Nephron progenitor cell (in vitro differentiated cells): ENCODE measurements around the gene BMP2.

Source experiments
- DNase-seq: peaks from one replicate; pipeline ENCODE4 v3.0.0; 2021
- H3K27ac Mint-ChIP-seq: 2 replicates; pipeline ENCODE4 v1.8.0; 2021; ENCODE audit warnings: mild to moderate bottlenecking, moderate library complexity, mixed read lengths
- H3K27me3 Mint-ChIP-seq: 2 replicates; pipeline ENCODE4 v1.8.0; 2021; ENCODE audit warnings: mild to moderate bottlenecking, low read depth, mixed read lengths; ENCODE audit not compliant: poor library complexity
- H3K36me3 Mint-ChIP-seq: 2 replicates; pipeline ENCODE4 v1.8.0; 2021; ENCODE audit warnings: low read depth, mixed read lengths
- H3K4me1 Mint-ChIP-seq: 2 replicates; pipeline ENCODE4 v1.8.0; 2021; ENCODE audit warnings: mixed read lengths
- H3K4me3 Mint-ChIP-seq: 2 replicates; pipeline ENCODE4 v1.8.0; 2021; ENCODE audit warnings: mild to moderate bottlenecking, moderate library complexity, mixed read lengths
- H3K9me3 Mint-ChIP-seq: 2 replicates; pipeline ENCODE4 v1.8.0; 2021; ENCODE audit warnings: mild to moderate bottlenecking, moderate library complexity, mixed read lengths
- TF ChIP-seq, protein P1 (sequence below): fragments of 200-600 bp; sonication (generic); IDR thresholded peaks from 2 replicates; pipeline ENCODE4 v1.5.0; 2021; ENCODE audit warnings: antibody characterized with exemption

The BMP2 gene

DNA sequence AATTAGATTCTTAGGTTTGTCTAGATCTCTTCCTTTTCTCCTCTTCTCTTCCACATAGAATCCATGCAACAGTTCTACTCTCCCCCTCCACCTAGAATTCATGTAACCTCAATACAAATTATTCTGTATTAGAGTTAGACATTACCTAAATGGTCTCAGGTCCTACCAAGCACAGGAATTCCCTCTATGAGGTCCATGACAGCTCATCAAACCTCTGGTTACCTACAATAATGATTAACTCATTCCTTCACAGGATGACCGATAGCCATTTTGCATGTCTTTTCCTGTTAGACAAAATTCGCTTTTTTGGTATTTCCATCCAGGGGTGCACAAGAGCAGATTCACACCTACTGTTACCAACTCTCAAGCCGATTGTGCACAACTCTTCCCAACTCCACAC is 27.4 kb upstream of the BMP2 start:
- no peaks in the 10 kb centered on the region for H3K4me1 Mint-ChIP-seq
- no peaks in the 10 kb centered on the region for H3K36me3 Mint-ChIP-seq
- peaks cover 4% of the 10 kb centered on the region for H3K9me3 Mint-ChIP-seq
- TF ChIP-seq, protein P1, sequence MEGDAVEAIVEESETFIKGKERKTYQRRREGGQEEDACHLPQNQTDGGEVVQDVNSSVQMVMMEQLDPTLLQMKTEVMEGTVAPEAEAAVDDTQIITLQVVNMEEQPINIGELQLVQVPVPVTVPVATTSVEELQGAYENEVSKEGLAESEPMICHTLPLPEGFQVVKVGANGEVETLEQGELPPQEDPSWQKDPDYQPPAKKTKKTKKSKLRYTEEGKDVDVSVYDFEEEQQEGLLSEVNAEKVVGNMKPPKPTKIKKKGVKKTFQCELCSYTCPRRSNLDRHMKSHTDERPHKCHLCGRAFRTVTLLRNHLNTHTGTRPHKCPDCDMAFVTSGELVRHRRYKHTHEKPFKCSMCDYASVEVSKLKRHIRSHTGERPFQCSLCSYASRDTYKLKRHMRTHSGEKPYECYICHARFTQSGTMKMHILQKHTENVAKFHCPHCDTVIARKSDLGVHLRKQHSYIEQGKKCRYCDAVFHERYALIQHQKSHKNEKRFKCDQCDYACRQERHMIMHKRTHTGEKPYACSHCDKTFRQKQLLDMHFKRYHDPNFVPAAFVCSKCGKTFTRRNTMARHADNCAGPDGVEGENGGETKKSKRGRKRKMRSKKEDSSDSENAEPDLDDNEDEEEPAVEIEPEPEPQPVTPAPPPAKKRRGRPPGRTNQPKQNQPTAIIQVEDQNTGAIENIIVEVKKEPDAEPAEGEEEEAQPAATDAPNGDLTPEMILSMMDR = no peak
- H3K27me3 Mint-ChIP-seq = no peaks in the 10 kb centered on the region
- H3K4me3 Mint-ChIP-seq = no peak overlapping the region
- H3K27ac Mint-ChIP-seq = no peak overlapping the region
- DNase-seq = no peak

DNA sequence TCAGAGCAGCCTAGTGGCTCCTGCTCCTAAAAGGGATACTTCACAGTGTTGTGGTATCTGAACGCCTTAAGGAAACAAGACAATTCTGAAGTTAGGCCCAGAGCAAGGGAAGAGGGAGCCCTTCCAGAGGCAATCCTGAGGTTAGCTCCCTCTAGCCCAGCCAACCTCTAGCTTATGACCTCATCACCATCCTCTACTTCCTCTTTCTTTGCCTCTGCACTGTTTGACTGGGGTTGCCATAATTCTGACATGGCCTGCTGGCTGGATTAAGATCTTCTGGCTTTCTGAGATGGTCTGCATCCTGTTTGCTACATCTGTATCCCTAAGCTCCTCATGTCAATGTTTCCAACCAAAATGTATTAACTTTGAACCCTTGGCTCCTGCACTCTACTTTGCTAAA is 23.3 kb upstream of the BMP2 start:
- H3K27ac Mint-ChIP-seq = no peak overlapping the region
- no peak overlapping the region for H3K4me3 Mint-ChIP-seq
- H3K27me3 Mint-ChIP-seq = peaks cover 3% of the 10 kb centered on the region
- TF ChIP-seq, protein P1 = no peak
- no peak for DNase-seq
- no peaks in the 10 kb centered on the region for H3K4me1 Mint-ChIP-seq
- H3K36me3 Mint-ChIP-seq = no peaks in the 10 kb centered on the region
- no peaks in the 10 kb centered on the region for H3K9me3 Mint-ChIP-seq

DNA sequence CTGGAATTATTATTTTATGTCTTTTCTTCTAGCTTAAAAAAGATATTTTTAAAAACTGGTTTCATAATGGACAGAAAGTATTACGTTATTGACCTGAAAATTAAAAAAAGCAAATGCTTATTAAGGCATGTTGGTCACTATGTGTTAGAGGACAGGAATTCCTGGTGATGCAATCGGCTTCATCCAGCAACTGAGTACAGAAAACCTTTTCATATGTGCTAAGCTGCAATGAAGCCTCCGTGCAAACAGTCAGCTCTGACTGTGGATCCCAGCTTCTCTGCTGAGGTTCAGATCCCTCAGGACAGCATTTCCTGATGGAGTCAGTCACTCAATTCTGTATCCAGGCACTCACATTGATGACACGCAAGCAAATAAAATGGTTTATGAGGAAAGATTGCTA is 22.7 kb upstream of the BMP2 start:
- TF ChIP-seq, protein P1 = no peak
- DNase-seq = no peak
- Mint-ChIP-seq H3K27ac (no peak overlapping the region), H3K4me3 (no peak overlapping the region), H3K4me1 (no peaks in the 10 kb centered on the region), H3K9me3 (no peaks in the 10 kb centered on the region), H3K27me3 (peaks cover 3% of the 10 kb centered on the region), H3K36me3 (no peaks in the 10 kb centered on the region)

- TF ChIP-seq, protein P1 = no peak
- H3K27ac Mint-ChIP-seq = no peak overlapping the region
- H3K36me3 Mint-ChIP-seq = no peaks in the 10 kb centered on the region
- DNase-seq = no peak
- H3K27me3 Mint-ChIP-seq = peaks cover 3% of the 10 kb centered on the region
- no peaks in the 10 kb centered on the region for H3K4me1 Mint-ChIP-seq
- H3K9me3 Mint-ChIP-seq = peaks cover 4% of the 10 kb centered on the region
- H3K4me3 Mint-ChIP-seq = no peak overlapping the region
Measured at GRCh38 chr20:6746901-6747609, 20.4 kb upstream of the BMP2 start.

DNA sequence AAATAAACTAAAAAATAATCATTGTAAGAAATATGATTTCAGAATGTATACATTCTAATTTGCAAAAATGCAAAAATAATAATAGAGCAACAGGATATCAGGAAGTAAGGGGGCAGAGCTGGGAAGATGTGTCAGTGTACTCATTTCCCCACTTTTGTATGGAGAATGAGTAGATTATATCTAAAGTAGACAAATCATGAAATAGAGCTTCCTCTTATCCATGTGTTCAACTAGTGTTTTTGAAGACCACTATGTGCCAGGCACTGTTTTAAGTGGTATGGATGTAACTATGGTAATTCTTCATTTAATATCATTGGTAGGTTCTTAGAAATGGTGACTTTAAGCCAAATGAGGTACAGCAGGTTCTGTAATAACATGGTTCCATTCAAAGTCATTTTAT is 17.0 kb upstream of the BMP2 start:
- peaks cover 7% of the 10 kb centered on the region for H3K36me3 Mint-ChIP-seq
- TF ChIP-seq, protein P1 = no peak
- H3K4me1 Mint-ChIP-seq = no peaks in the 10 kb centered on the region
- DNase-seq = no peak
- no peak overlapping the region for H3K4me3 Mint-ChIP-seq
- peaks cover 3% of the 10 kb centered on the region for H3K27me3 Mint-ChIP-seq
- H3K9me3 Mint-ChIP-seq = peaks cover 17% of the 10 kb centered on the region
- no peak overlapping the region for H3K27ac Mint-ChIP-seq
